Astrocyte (in vitro differentiated cells and primary cell): ENCODE data around the gene CDK6.

Experiments
- CTCF ChIP-seq: IDR thresholded peaks from 2 replicates; pipeline ENCODE4 v1.5.1; 2011; ENCODE audit warnings: low read depth, mild to moderate bottlenecking, inconsistent platforms, low read length, moderate library complexity; ENCODE audit not compliant: insufficient read depth
- EZH2 ChIP-seq: IDR thresholded peaks from 2 replicates; pipeline ENCODE4 v1.6.1; 2012; ENCODE audit warnings: mild to moderate bottlenecking, low read length, inconsistent platforms; ENCODE audit not compliant: insufficient read depth

GRCh38 chr7:92569137-92569536, 267.2 kb downstream of the CDK6 start:
- no peak for TF ChIP-seq CTCF
- TF ChIP-seq EZH2, result no peak
